Gastroesophageal sphincter (tissue), 4 donors: ENCODE data around the gene UBE2G2. TPM values are rescaled to one million over a fixed set of nuclear protein-coding genes. Genes with fewer than 3 reads are reported as not detected.

Source experiments
- ATAC-seq: fragments of 150-250 bp; one replicate; pipeline ENCODE4 v1.9.1; 2016; ENCODE audit warnings: mild to moderate bottlenecking, moderate library complexity
- H3K27ac ChIP-seq, 4 donors: fragments of 200-600 bp; sonication (generic) in 3 of 4; 1 replicate in 3 of 4; 2 replicates in 1 of 4; pipeline ENCODE4 v1.5.1; 2016 to 2019
- H3K27me3 ChIP-seq: fragments of 200-600 bp; sonication (generic); one replicate; pipeline ENCODE4 v1.5.1; 2019
- H3K36me3 ChIP-seq, 2 donors: fragments of 200-600 bp; sonication (generic); one replicate each; pipeline ENCODE4 v1.5.1; 2019; ENCODE audit warnings: control low read depth in 1 of 2
- H3K4me1 ChIP-seq, 3 donors: fragments of 200-600 bp; sonication (generic); 1 replicate in 2 of 3; 2 replicates in 1 of 3; pipeline ENCODE4 v1.5.1; 2016 to 2019; ENCODE audit warnings: control low read depth in 2 of 3
- H3K4me3 ChIP-seq, 2 donors: fragments of 200-600 bp; sonication (generic); one replicate each; pipeline ENCODE4 v1.5.1; 2019; ENCODE audit warnings: mild to moderate bottlenecking in 1 of 2, moderate library complexity in 1 of 2
- H3K9me3 ChIP-seq, 3 donors: fragments of 200-600 bp; sonication (generic); one replicate each; pipeline ENCODE4 v1.5.1; 2017 to 2019; ENCODE audit warnings: control low read depth in 2 of 3
- CTCF ChIP-seq, 4 experiments: fragments of 200-600 bp in 2 of 4; fragments of 450-650 bp in 2 of 4; sonication (generic) in 1 of 4; IDR thresholded peaks; one replicate each; pipeline ENCODE4 v1.5.1; 2017 to 2019; ENCODE audit warnings: antibody characterized with exemption in 4 of 4, mild to moderate bottlenecking in 2 of 4, moderate library complexity in 2 of 4
- EP300 ChIP-seq: sonication (generic); formaldehyde crosslinking; IDR thresholded peaks from one replicate; pipeline ENCODE4 v1.6.1; 2017; ENCODE audit warnings: antibody characterized with exemption, mild to moderate bottlenecking
- POLR2A ChIP-seq, 2 donors: fragments of 450-650 bp; IDR thresholded peaks; one replicate each; pipeline ENCODE4 v1.6.1; 2017; ENCODE audit warnings: antibody characterized with exemption in 2 of 2, mild to moderate bottlenecking in 2 of 2, moderate library complexity in 1 of 2
- POLR2AphosphoS5 ChIP-seq: sonication (generic); formaldehyde crosslinking; IDR thresholded peaks from one replicate; pipeline ENCODE4 v1.6.1; 2017; ENCODE audit warnings: antibody characterized with exemption
- WGBS, 2 donors: methylation state at CpG; one replicate each; pipeline ENCODE4 v1.1.5; 2018; ENCODE audit warnings: low coverage in 1 of 2; 5-methylcytosine and 5-hydroxymethylcytosine counted together
- total RNA-seq, 4 donors: library from RNA; depleted of rRNA; stranded (reverse); fragments of >200 nt; gene quantifications; one replicate each; pipeline ENCODE4 v1.1.0, GENCODE V29; 2016

UBE2G2 gene
- total RNA-seq, 4 donors from 2014 or later: 48.3 to 93.4 (median 83.9) TPM

GRCh38 chr21:44817914-44818639, 16.5 kb upstream of the UBE2G2 start, which contains the start of gene SUMO3:
SUMO3 (minus strand) TSS chr21:44818062; CDS start chr21:44817968, 94 bp downstream.
- peak in 2 of 4 experiments; percentile 11 to 42 for TF ChIP-seq CTCF (IDR thresholded peaks at IDR 0.05)
- peak; percentile 97 for TF ChIP-seq POLR2A (IDR thresholded peaks at IDR 0.05)
- TF ChIP-seq POLR2AphosphoS5: peak; percentile 79
- TF ChIP-seq EP300: no peak
- Histone ChIP-seq H3K4me1 (peaks cover 0 to 39% (median 11%) of the 10 kb centered on the region in 3 donors), H3K4me3 (peak within 1 kb of the TSS; percentile 84 to 91), H3K27me3 (no peaks in the 10 kb centered on the region), H3K27ac (peak within 1 kb of the TSS; percentile 69 to 95 (median 90)), H3K9me3 (peaks cover 0 to 44% (median 0%) of the 10 kb centered on the region in 3 donors), H3K36me3 (peaks cover 0 to 9% of the 10 kb centered on the region in 2 donors)
- peak; percentile 82 for ATAC-seq
- WGBS, 2 donors: no CpG with 5 or more reads among the region's 108 CpGs

- Histone ChIP-seq H3K9me3 (peaks cover 0 to 38% (median 0%) of the 10 kb centered on the region in 3 donors), H3K27ac (peak overlapping the region in 3 of 4 donors; percentile 88 to 95 (median 92)), H3K4me1 (peaks cover 0 to 39% (median 11%) of the 10 kb centered on the region in 3 donors), H3K27me3 (no peaks in the 10 kb centered on the region), H3K36me3 (peaks cover 0 to 15% of the 10 kb centered on the region in 2 donors), H3K4me3 (peak overlapping the region; percentile 84 to 91)
- peak; percentile 91 for ATAC-seq
- WGBS, 2 donors: no CpG with 5 or more reads among the region's 43 CpGs
- TF ChIP-seq POLR2A (IDR thresholded peaks at IDR 0.05) (no peak), POLR2AphosphoS5 (no peak), CTCF (IDR thresholded peaks at IDR 0.05) (peak in 1 of 4 experiments; percentile 23), EP300 (no peak)
Measured at GRCh38 chr21:44817506-44817880, 15.9 kb upstream of the UBE2G2 start.

- Histone ChIP-seq H3K27ac (peak overlapping the region in 3 of 4 donors; percentile 88 to 95 (median 92)), H3K4me3 (peak overlapping the region; percentile 84 to 91), H3K27me3 (no peaks in the 10 kb centered on the region), H3K4me1 (peaks cover 0 to 39% (median 11%) of the 10 kb centered on the region in 3 donors), H3K36me3 (peaks cover 0 to 18% of the 10 kb centered on the region in 2 donors), H3K9me3 (peaks cover 0 to 33% (median 0%) of the 10 kb centered on the region in 3 donors)
- no peak for ATAC-seq
- TF ChIP-seq POLR2AphosphoS5: no peak
- TF ChIP-seq EP300: no peak
- TF ChIP-seq POLR2A (IDR thresholded peaks at IDR 0.05): no peak
- TF ChIP-seq CTCF (IDR thresholded peaks at IDR 0.05): no peak
- WGBS, 2 donors: 56% methylated on average over 33 of the region's 57 CpGs; no CpG with 5 or more reads in 1 of the 2 donors
Measured at GRCh38 chr21:44816761-44817505, 15.3 kb upstream of the UBE2G2 start.

- Histone ChIP-seq H3K4me1 (peaks cover 0 to 39% (median 11%) of the 10 kb centered on the region in 3 donors), H3K36me3 (peaks cover 0 to 26% of the 10 kb centered on the region in 2 donors), H3K27ac (peak overlapping the region in 1 of 4 donors; percentile 29), H3K9me3 (peaks cover 0 to 24% (median 0%) of the 10 kb centered on the region in 3 donors), H3K4me3 (no peak overlapping the region), H3K27me3 (no peaks in the 10 kb centered on the region)
- TF ChIP-seq POLR2AphosphoS5 (no peak), CTCF (IDR thresholded peaks at IDR 0.05) (no peak), EP300 (no peak), POLR2A (IDR thresholded peaks at IDR 0.05) (no peak)
- 66 to 69% methylated on average over 3 to 5 of the region's 10 CpGs for WGBS, 2 donors
- no peak for ATAC-seq
Measured at GRCh38 chr21:44815852-44816628, 14.4 kb upstream of the UBE2G2 start.
